ENCODE measurements around the gene C2CD4C.
A peak's percentile ranks its signal among the peaks of the same experiment; 100 is the strongest.
"Not testable (repeated sequence)": the region's sequence is repeated elsewhere in the genome, so short reads cannot be mapped to it uniquely, and the experiment has no call there.

C2CD4C gene

DNA sequence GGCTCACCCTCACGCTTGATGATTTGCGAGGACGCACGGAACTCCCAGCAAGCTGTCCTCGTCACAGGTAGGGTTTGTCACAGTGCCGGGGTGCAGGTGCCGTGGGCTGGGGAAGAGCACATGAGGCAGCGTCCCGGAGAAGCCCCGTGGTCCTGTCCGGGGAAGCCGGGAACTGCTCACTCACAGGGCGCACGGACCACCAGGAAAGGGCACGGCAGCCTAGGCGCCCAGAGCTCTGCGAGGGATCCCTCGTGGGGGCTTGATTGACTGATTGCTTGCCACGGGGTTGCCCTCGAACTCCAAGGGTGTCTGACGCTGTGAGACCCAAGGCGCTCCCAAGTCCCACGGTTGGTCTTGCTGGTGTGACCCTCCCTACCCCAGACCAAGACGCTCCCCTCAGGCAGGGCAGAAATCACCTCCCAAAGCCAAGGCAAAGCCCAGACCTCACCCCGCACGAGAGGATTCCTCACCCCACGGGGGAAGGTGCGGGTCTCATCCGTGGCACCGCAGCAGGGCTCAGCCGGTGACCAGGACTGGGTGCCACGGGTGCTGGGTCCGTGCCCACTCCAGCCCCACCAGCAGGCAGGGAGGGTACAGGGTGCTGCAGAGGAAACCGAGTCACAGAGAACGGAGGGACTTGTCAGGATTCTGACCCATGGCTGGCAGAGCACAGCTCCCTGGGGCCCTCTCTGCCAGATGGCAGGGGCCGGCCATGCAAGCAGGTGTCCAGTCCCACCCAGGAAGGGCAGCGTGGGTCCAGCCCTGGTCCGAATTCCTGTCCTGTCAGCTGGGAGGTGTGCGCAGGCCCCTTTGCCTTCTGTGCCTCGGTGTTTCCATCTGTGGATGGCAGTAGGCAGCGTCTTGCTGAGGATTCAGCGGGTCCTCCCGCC, 7.7 kb downstream of the C2CD4C start:
- no peak for FAIRE-seq
- no peak for DNase-seq (ENCODE audit: low spot score)

DNA sequence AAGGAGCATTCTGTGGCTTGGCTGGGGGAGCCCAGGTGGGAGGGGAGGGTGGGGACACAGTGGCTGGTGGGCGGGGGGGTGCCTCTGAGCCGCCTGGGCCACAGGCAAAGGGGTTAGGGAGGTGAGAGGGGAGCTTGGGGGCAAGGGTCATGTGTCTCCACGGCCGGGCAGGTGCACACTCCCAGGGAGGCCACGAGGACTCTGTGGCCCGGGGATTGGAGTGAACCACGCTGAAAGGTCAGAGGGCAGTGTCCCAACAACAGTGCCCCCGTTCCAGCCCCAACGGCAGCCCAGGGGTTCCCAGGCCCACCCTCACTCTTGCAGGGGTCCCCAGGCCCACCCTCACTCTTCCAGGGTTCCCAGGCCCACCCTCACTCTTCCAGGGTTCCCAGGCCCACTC, 9.6 kb downstream of the C2CD4C start:
- FAIRE-seq (no peak), DNase-seq (ENCODE audit: low spot score) (no peak)

DNA sequence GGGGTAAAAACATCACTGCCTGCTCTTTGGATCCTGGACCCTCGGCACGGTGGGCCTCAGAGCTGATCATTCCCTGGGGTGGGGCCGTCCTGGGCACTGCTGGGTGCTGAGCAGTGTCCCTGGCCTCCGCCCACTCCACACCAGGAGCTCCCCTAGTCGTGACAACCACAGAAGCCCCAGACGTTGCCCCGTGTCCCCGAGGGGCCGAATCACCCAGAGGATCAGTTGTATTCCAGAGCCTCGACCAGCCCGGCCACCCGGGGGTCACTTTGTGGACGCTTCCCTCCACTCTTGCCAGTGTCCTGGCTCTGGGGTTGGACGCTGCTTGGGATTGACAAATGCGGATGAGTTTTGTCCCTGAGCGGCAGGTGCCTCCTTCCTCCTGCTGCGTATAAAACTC, 10.2 kb downstream of the C2CD4C start:
- no peak for FAIRE-seq
- DNase-seq (ENCODE audit: low spot score): no peak

DNA sequence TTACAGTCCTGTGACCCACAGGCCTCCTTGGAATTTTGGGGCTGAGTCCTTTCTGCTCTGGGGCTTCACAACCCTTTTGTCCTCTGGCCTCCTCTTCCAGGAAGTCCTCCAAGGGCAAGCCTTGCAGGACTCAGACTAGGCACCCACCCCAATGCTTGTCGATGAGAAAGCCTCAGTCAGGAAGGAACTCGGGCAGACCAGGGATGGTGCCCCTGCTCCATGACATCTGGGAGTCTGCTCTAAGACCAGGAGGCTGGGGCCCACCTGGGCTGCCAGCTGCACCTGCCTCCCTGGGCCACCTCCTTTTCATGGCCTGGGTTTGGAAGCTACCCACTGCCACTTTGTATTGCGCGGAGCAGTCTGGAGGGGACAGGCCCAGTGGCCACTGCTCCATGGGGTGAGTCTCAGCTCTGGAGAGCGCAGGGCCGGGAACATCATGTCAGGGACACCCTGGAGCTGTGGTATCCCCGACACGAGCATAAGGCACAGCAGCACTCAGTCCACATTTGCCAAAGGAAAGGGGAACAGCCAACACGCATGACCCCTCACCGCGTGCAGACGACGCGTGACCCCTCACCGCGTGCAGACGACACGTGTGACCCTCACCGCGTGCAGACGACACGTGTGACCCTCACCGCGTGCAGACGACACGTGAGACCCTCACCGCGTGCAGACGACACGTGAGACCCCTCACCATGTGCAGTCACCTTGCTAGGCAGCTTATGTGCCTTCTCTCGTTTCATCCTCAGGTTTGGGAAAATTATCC, 10.8 kb downstream of the C2CD4C start:
- no peak for DNase-seq (ENCODE audit: low spot score)
- FAIRE-seq: no peak

DNA sequence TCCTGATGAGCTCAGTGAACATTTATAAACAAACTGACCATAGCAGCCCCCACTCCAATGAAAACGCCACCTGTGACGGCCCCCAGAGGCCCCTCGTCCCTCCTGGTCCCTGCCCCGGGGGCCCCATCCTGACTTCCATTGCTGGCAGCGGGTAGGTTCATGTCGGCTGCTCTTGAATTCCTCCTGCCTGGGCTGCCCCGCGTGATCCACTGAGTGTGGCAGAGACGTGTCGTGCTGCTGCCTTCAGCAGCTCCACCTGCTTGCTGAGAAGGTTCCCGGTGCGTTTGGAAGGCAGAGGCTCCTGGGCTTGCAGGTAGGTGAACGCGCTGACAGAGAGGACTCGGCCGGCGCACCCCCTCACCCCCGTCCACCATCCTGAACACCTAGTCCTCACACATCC, 11.6 kb downstream of the C2CD4C start:
- no peak for DNase-seq (ENCODE audit: low spot score)
- no peak for FAIRE-seq

DNA sequence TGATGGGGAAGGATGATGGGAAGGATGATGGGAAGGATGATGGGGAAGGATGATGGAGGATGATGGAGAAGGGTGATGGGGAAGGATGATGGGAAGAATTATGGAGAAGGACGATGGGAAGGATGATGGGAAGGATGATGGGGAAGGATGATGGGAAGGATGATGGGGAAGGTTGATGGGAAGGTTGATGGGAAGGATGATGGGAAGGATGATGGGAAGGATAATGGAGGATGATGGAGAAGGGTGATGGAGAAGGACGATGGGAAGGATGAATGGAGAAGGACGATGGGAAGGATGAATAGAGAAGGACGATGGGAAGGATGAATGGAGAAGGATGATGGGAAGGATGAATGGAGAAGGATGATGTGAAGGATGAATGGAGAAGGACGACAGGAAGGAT, 13.5 kb downstream of the C2CD4C start:
- DNase-seq (ENCODE audit: low spot score): no peak
- FAIRE-seq: no peak

DNA sequence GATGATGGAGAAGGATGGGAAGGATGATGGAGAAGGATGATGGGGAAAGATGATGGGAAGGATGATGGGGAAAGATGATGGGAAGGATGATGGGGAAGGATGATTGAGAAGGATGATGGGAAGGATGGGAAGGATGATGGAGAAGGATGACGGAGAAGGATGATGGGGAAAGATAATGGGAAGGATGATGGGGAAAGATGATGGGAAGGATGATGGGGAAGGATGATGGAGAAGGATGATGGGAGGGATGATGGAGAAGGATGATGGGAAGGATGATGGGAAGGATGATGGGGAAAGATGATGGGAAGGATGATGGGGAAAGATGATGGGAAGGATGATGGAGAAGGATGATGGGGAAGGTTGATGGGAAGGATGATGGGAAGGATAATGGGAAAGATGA, 14.1 kb downstream of the C2CD4C start:
- FAIRE-seq; DNase-seq (ENCODE audit: low spot score): not testable (repeated sequence)

DNA sequence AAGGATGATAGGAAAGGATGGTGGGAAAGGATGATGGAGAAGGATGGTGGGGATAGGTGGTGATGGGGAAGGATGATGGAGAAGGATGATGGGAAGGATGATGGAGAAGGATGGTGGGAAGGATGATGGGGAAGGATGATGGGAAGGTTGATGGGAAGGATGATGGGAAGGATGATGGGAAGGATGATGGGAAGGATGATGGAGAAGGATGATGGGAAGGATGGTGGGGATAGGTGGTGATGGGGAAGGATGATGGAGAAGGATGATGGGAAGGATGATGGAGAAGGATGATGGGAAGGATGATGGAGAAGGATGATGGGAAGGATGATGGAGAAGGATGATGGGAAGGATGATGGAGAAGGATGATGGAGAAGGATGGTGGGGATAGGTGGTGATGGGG, 15.4 kb downstream of the C2CD4C start:
- FAIRE-seq; DNase-seq (ENCODE audit: low spot score): not testable (repeated sequence)

DNA sequence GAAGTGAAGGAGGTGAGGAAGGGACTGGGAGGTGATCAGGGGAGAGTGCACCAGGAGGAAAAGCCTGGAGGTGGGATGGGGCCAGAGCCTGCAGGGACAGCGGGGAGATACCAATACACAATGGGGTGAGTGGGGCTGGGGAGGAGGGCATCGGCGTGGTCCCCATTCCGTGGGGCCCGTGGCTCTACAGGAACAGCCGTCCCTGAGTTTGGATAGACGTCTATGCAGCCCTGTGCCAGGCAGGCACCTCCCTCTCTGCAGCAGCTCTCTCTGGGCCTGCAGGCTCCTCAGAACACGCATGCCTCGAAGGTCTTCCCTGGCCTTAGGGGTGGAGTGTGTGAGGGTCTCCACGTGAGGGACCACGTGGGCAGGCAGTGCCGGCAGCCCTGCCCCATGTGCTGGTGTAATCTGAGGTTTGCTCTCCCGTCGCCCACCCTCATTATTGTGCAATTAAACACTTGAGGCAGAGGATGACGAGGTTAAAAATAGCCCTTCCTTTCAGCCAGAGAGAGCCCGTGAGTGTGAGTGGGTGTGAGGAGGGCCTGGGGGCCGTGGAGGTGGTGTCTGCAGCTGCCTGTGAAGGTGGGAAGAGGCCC, 16.5 kb downstream of the C2CD4C start:
- FAIRE-seq (no peak), DNase-seq (ENCODE audit: low spot score) (no peak)

DNA sequence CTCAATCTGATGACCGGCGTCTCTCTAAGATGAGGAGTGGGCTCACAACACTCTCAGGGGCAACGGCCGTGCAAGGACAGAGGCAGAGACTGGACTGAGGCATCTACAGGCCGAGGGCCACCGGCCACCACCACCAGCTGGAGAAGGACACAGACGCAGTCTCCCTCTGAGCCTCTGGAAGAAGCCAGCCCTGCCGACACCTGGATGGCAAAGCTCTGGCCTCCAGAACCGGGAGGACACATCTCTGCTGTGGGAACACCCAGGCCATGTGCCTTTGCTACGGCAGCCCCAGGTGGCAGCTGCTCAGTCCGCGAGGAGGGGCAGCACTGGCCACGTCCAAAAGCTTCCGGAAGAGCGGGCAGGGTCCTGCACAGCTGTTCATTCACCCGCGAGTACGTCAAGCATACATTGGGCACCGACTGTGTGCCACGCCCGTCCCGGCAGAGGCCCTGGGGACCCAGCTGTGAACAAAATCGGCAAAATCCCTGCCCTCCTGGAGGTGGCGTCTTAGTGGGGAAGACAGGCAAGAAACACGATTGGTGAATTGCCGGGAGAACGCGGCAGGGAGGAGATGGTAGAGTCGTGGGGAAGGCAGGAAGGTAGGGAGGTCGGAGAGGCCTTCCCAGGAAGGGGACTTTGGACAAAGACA, 17.1 kb downstream of the C2CD4C start:
- DNase-seq (ENCODE audit: low spot score) (no peak), FAIRE-seq (no peak)

DNA sequence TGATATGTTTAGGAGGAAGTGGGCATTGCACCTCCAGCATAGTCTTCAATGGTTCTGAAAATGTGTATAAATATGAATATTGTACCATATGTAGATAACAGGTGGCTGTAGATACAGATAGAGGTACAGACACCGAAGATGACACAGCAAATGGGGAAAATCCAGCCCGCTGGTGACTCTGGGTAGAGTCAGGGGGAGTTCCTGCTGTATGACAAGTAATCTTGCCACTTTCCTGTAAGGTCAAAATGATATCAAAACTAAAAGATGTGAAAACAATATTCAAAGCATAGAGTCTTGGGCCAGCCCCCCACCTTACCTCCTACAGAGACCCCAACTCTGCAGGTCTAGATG, 17.8 kb downstream of the C2CD4C start:
- DNase-seq (ENCODE audit: low spot score) (no peak), FAIRE-seq (no peak)

DNA sequence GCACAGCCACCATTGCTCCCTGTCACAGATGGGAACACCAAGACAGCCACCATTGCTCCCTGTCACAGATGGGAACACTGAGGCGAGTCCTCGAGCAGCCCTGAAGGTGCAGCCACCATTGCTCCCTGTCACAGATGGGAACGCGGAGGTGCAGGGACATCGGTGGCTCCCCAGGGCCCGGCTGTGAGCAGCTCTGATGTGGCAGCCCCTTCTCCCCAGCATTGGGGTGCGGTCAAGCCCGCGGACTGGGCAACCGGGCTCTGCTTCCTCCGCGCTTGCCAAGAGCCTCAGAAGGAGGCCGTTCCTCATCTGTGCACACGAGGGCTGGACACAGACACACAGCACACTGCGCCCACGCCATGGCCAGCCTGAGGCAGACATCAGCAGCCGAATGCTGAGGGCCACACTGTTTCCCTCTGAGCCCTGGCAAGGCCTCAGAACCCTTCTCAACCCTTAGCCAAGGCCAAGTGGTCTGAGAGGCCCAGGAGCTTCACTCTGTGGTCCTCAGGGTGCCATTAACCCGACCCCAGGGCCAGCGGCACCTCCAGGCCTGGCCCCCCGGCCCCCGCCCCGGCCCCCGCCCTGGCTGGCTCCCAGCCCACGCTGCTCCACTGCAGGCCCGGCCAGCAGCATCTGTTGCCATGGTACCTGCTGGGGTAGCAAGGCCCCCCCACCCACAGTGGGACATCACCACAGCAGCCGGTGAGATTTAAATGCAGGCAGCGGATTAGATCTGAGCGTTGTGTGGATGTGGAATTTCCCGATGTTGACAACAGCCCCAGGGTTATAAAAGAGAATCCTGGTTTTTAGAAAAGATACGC, 18.4 kb downstream of the C2CD4C start:
- FAIRE-seq (no peak), DNase-seq (ENCODE audit: low spot score) (no peak)

DNA sequence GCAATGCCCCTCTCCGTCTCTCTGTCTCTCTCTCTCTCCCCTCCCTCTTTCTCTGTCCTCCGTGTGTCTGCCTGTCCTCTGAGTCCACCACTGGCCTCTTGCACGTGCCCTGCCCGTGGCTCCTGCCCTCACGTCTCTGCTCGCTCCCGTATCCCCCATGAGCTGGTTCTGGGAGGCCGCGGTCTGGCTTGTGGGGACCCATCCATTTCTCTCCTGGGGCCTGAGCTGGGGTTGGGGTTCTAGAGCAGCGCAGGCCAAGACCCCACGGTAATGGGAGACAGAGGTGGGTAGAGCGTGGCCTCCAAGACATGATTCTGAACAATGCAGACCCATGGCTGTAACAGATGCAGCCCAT, 19.0 kb downstream of the C2CD4C start:
- no peak for DNase-seq (ENCODE audit: low spot score)
- FAIRE-seq: no peak

DNA sequence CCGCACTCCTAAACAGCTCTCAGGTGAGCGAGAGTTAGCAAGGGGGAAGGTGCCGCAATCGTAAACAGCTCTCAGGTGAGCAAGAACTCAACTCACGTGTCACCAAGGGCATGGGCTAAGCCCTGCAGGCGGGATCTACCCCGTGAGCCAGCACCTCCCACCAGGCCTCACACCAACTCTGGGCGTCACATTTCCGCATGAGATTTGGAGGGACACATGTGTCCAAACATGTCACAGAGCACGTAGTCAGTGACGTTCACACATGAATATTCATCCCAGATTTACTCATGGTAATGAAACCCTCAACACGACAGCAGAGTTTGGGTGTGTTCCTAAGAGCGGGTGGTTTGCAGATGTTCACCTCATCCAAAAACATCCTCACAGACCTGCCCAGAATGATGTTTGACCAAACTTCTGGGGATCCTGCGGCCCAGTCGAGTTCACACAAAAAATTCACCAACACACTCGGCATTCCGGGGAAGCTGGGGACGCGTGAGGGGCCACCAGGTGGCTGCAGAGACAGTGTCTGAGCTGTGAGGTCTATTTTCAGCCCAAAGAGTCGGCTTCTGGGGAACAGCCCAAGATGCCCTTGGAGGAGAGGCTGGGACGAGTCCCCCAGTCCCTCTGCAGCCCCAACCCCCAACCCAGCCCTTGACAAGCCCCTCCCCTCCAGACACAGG, 19.6 kb downstream of the C2CD4C start:
- DNase-seq (ENCODE audit: low spot score) (no peak), FAIRE-seq (no peak)

DNA sequence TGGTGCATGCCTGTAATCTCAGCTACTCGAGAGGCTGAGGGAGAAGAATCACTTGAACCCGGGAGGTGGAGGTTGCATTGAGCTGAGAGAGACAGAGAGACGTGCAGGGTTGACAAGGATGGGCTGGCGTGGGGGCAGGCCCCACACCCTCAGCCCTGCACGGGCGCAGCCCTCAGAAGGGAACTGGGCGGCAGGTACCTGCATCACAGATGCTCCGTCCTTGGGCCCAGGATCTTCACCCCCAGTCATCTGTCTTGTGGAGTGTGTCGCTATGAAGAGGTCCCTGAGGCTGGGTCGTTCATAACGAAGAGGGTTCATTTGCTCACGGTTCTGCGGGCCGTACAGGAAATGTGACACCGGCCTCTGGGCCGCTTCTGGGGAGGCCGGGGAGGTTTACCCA, 20.3 kb downstream of the C2CD4C start:
- DNase-seq (ENCODE audit: low spot score) (no peak), FAIRE-seq (no peak)

DNA sequence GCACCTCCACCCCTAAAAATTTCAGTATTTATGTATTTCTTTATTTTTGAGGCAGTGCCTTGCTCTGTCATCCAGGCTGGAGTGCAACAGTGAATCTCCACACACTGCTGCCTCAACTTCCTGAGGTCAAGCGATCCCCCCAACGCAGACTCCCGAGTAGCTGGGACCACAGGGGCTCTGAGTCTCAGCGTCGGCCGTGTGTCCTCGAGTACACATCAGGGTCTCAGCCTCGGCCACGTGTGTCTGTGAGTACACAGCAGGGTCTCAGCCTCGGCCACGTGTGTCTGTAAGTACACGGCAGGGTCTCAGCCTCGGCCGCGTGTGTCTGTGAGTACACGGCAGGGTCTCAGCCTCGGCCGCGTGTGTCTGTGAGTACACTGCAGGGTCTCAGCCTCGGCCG, 21.2 kb downstream of the C2CD4C start:
- FAIRE-seq (no peak), DNase-seq (ENCODE audit: low spot score) (no peak)

DNA sequence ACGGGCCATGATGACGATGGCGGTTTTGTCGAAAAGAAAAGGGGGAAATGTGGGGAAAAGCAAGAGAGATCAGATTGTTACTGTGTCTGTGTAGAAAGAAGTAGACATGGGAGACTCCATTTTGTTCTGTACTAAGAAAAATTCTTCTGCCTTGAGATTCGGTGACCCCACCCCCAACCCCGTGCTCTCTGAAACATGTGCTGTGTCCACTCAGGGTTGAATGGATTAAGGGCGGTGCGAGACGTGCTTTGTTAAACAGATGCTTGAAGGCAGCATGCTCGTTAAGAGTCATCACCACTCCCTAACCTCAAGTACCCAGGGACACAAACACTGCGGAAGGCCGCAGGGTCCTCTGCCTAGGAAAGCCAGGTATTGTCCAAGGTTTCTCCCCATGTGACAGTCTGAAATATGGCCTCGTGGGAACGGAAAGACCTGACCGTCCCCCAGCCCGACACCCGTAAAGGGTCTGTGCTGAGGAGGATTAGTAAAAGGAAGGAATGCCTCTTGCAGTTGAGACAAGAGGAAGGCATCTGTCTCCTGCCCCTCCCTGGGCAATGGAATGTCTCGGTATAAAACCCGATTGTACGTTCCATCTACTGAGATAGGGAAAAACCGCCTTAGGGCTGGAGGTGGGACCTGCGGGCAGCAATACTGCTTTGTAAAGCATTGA, 22.2 kb downstream of the C2CD4C start:
- not testable (repeated sequence) for DNase-seq (ENCODE audit: low spot score); FAIRE-seq

DNA sequence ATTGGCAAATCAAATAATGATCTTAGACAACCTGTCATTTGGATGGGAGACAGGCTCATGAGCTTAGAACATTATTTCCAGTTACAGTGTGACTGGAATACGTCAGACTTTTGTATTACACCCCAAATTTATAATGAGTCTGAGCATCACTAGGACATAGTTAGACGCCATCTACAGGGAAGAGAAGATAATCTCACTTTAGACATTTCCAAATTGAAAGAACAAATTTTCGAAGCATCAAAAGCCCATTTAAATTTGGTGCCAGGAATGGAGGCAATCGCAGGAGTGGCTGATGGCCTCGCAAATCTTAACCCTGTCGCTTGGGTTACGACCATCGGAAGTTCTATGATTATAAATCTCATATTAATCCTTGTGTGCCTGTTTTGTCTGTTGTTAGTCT, 22.8 kb downstream of the C2CD4C start:
- not testable (repeated sequence) for DNase-seq (ENCODE audit: low spot score); FAIRE-seq

DNA sequence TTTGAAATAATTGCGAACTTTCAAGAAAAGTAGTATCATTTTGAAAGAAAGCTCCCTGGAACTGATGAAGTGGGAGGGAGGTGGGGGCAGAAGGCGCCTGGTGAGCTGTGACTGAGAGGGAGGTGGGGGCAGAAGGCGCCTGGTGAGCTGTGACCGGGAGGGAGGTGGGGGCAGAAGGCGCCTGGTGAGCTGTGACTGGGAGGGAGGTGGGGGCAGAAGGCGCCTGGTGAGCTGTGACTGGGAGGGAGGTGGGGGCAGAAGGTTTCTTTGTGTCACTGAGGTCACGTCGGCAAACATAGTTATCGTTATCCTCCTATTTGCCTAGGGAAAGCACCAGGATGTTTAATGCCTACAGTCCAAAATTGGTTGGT, 24.2 kb downstream of the C2CD4C start:
- DNase-seq (ENCODE audit: low spot score) (peak; percentile 72), FAIRE-seq (peak; percentile 83)
